ENCODE data around the gene DUOXA1.
A peak's percentile ranks its signal among the peaks of the same experiment; 100 is the strongest.

The DUOXA1 gene

GRCh38 chr15:45129651-45130129 lies at the start of gene DUOXA1, which contains the start of gene DUOX1:
DUOXA1 (minus strand) TSS chr15:45129879; CDS start chr15:45123014, 6,865 bp downstream.
DUOX1 (plus strand) TSS chr15:45129994; CDS start chr15:45131967, 1,973 bp downstream.
- DNase-seq: no peak

GRCh38 chr15:45177285-45177684 lies 47.6 kb upstream of the DUOXA1 start:
- no peak for DNase-seq

GRCh38 chr15:45174577-45174976 lies 44.9 kb upstream of the DUOXA1 start:
- DNase-seq: no peak

GRCh38 chr15:45174069-45174468 lies 44.4 kb upstream of the DUOXA1 start:
- DNase-seq: no peak

- no peak for DNase-seq
These were observed 42.2 kb upstream of the DUOXA1 start for GRCh38 chr15:45171912-45172311.

- DNase-seq: no peak
These were observed 40.2 kb upstream of the DUOXA1 start for GRCh38 chr15:45169608-45170480.

- no peak for DNase-seq
These were observed 39.3 kb upstream of the DUOXA1 start for GRCh38 chr15:45168751-45169551.

- DNase-seq: no peak
These were observed 38.6 kb upstream of the DUOXA1 start for GRCh38 chr15:45168286-45168685.

GRCh38 chr15:45167631-45168205 lies 38.0 kb upstream of the DUOXA1 start:
- DNase-seq: no peak

GRCh38 chr15:45166834-45167630 lies 37.4 kb upstream of the DUOXA1 start:
- DNase-seq: peak; percentile 80

- DNase-seq: no peak
These were observed 35.9 kb upstream of the DUOXA1 start for GRCh38 chr15:45165536-45165935.

- no peak for DNase-seq
These were observed 35.2 kb upstream of the DUOXA1 start for GRCh38 chr15:45164914-45165313.

- no peak for DNase-seq
These were observed 33.8 kb upstream of the DUOXA1 start for GRCh38 chr15:45163508-45163856.

- DNase-seq: peak; percentile 66
These were observed 33.3 kb upstream of the DUOXA1 start for GRCh38 chr15:45162771-45163507.

- DNase-seq: no peak
These were observed 32.0 kb upstream of the DUOXA1 start for GRCh38 chr15:45161666-45162065.

- no peak for DNase-seq
These were observed 28.3 kb upstream of the DUOXA1 start for GRCh38 chr15:45157974-45158373.

- no peak for DNase-seq
These were observed 27.2 kb upstream of the DUOXA1 start for GRCh38 chr15:45156744-45157455.

GRCh38 chr15:45155739-45156138 lies 26.1 kb upstream of the DUOXA1 start:
- DNase-seq: no peak

- no peak for DNase-seq
These were observed 22.5 kb upstream of the DUOXA1 start for GRCh38 chr15:45151998-45152828.

- no peak for DNase-seq
These were observed 21.3 kb upstream of the DUOXA1 start for GRCh38 chr15:45150997-45151396.
